NK-92 (cell line): ENCODE results near the gene NAP1L1.

Experiments used
- DNase-seq: peaks from one replicate; lab custom pipeline; 2025; ENCODE audit not compliant: unreplicated experiment; lab: John Stamatoyannopoulos, UW

The NAP1L1 gene

DNA sequence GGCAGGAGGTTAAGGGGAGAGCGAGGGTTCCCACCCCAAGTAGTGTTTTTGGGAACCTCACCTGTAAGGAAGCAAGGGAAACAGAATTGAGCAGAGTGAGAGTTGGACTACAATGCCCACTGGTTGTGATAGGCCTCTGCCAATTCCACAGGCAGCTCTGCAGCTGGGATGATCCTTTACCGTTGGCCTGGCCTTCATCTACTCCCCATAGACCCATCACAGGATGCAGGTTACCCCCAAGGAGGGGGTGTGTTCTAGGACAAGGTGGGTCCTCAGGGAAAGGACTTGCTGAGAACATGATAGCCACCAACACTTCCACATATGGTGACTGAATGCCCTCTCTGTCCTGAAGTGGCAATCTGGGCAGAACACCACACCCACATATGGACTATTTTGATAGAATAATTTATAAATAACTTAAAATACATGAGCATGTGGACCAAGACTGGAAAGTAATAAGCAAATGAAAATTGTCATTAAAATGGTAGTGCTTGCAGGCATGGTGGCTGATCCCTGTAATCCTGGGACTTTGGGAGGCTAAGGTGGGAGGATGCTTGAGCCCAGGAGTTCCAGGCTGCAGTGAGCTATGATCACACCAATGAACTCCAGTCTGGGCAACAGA lies 61.3 kb downstream of the NAP1L1 start:
- no peak for DNase-seq

DNA sequence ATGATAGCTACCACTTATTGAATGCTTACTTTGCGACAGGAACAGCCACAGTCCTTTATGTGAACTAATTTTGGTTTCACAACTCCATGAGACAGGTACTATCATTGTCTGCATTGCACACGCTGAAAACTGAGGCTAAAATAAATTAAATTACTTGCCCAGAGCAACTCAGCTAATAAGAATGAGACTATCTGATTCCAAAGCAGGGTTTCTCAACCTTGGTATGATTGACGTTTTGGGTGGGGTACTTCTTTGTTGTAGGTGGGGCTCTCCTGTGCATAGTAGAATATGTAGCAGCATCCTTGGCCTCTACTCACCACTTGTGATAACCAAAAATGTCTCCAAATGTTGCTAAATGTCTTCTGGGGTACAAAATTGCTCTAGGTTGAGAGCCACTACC lies 62.0 kb downstream of the NAP1L1 start:
- no peak for DNase-seq

DNA sequence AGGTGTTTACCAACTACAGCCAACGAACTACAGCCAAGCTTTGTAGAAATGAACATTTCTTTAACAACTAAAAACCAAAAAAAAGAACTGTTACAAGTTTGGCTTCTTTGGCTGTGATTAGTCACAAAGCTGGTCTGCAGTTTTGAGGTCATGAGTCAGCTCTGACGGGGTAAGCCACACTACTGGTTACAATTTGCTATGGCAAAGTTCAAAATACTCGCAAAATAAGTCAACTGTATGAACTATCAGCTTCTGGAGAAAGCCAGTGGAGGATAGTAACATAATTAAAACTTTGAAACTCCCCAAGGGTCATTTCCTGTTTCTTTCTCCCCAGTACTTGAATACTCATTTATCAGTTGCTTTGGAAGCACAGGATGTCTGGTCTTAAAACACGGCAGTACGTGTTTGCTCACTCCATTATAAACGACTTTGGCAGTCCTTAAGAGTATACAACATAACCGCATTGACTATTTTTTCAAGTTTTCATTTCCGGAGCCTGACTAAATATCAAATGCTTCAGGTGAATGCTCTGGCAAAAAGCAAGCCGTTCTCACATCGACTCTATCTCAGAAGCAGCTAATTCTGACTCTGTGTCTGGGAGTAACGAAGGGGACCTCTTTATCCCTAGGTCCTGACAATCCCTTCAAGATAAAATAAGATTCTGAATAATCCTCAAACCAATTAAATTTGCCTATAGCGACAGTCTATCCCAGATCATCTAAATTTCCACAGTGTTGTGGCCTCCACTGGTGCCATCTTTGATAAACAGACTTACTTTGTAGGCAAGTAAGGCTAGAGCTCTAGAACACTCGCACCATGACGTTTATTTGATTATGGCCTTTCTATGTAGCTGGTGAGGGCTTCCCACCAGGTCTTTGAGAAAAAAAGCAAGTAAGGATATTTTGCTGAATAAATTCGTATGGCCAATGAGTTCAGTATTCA lies 63.5 kb downstream of the NAP1L1 start:
- DNase-seq = no peak

DNA sequence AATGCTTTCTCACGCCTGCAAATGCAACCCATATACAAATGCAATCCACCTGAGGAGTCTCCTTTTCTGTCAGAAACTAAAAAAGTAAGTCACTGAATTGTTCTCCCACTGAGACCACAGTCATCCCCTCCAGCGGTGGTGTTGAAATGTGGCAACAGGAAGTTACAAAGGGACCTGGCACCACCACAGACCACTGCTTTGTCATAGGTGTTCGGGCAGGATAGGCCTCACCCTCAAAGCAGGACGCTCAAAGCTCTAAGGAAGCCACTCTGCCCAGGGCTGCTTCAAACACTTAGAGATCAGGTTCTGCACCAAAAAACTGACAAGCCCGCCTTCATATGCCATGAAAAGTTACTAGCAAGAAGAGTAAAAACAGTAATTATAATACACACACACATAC lies 64.2 kb downstream of the NAP1L1 start:
- DNase-seq = peak; percentile 10

GRCh38 chr12:76018672-76019071 lies 65.8 kb downstream of the NAP1L1 start:
- DNase-seq = no peak

DNA sequence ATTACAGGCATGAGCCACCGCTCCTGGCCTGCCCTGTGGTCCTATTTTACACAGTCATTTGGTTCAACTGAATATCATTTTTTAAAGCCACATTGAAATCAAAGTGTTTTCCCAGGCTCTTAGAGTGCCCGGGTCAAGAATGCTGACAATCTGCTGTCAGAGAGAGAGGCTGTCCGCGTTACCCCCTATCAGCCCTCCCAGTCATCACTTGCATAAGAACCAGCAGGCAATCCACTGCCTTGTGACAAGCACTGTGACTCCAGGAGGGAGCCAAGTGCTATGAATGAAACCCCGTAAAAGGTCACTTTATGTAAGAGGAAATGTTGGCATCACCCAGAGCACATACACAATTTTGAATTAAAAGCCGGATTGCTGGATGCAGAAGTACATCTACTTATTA lies 66.4 kb downstream of the NAP1L1 start:
- DNase-seq = no peak

GRCh38 chr12:76014007-76014406 lies 70.5 kb downstream of the NAP1L1 start:
- no peak for DNase-seq

DNA sequence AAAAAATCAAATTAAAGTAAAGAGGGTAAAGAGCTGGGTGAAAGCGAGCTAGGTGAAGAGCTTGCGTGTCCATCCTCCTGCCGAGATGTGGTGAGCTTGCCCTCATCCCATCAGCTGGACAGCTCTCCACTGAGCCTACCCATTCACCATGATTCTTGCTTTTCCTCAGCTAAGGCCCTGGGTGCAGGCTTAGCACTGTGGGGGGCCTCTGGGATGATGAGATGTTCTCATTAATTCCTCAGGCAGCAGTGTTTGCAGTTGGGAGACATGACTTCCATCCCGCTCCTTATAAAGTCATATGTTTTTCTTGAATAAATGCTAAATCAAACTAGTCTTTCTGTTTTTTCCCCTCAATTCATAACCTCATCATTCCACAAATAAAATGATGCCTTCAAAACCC lies 70.9 kb downstream of the NAP1L1 start:
- DNase-seq = no peak

- no peak for DNase-seq
These were observed 71.8 kb downstream of the NAP1L1 start for GRCh38 chr12:76012644-76013043.

DNA sequence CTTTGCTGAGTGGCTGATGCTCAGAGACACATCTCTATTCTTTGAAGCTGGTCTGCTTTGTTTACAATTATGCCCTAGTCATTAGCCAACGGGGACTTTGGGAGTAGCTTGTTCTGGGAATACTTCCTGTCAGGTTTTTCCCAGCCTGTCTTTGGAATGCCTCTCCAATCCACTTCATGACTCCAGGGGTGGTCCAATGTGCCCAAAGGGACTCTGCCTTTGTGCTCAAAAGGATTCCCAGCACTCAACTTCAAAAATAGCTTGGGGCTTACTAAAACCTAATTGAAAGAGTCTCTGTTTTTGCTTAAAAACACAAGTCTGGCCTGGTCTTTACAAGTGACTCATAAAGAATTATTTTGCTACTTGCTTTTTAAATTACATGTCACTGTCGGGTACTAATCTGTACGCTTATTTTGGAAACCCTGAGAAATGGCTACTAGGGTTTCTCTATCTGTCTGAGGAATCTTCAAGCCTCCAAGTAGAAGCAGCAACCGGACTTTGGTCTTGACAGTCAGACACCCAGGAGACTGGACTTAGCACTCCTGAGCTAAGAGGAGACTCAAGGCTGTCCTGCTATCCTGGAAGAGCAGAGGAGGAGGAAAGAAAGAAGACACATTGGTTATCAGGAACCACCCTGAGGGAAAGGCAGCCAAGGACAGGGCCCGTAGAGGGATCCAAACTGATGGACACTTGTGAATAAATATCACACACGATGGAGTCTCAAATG lies 73.6 kb downstream of the NAP1L1 start:
- DNase-seq = no peak

DNA sequence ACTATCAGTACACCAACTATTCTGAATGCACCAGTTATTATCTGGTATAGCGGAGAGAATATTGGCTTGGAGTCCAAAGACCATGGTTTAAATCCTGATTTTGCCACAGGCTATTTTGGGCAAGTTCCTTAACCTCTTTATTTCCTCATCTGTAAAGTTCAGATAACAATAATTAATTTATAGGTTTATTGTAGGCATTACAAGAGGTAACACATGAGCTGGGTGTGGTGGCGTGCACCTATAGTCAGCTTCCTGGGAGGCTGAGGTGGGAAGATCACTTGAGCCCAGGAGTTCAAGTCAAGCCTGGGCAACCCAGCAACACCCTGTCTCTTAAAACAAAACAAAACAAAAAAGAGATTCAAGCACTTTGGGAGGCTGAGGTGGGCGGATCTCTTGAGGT lies 76.1 kb downstream of the NAP1L1 start:
- DNase-seq = no peak

DNA sequence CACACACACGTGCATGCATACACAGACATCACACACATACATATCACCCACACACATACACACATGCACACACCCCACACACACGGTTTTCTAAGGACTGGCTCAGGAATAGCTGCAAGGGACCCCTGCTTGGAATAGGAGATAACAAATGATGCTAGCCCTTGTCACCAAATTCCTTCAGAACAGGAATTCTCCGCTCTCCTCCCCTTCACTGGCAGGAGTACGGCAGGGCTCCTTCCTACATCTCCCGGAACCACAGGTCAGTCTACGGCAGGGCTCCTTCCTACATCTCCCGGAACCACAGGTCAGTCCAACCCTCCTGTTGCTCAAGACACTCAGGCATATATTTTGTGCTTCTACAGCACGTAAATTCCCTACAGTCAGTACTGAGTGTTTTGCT lies 76.8 kb downstream of the NAP1L1 start:
- no peak for DNase-seq

DNA sequence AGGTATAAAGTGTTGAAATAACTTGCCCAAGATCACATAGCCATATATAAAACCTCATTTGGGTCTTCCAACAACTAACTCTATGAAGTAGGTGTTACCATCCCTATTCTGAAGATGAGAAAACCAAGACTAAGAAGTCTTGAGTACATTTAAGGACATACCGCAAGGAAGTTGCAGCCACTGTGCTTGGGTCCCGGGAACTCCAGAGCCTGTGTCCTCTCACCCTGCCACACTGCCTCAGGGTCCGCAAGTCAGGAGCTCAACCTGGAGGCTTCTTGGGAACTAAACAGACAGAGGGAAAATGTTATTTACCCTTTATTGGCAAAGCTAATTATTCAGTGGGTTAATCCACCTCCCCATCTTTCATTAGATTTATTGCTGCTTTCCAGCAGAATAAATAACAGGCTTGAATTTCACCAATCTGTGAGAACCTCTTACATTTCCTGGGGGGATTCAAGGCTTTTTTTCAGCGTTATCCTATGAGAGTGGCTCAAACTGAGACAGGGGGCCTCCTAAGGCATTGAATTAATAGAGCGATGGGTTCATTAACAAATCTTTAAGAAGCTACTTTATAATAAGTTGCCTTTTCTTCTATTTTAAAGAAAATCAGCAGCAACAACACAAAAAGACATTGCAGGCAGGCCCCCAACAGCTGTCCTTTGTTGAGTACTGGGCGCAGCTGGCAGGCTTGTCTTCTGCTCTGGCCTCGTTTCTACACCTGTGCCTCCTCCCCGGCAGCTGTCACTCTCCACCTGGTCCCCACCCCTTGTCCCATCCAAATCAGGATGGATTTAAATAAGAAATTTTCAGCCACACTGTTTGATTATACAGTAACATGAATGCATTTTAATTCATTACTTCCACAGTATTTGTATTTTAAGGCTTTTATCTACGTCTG lies 78.2 kb downstream of the NAP1L1 start:
- no peak for DNase-seq

GRCh38 chr12:76003355-76003638 lies 81.2 kb downstream of the NAP1L1 start:
- DNase-seq = no peak

GRCh38 chr12:76002598-76003354 lies 81.7 kb downstream of the NAP1L1 start:
- DNase-seq = no peak

DNA sequence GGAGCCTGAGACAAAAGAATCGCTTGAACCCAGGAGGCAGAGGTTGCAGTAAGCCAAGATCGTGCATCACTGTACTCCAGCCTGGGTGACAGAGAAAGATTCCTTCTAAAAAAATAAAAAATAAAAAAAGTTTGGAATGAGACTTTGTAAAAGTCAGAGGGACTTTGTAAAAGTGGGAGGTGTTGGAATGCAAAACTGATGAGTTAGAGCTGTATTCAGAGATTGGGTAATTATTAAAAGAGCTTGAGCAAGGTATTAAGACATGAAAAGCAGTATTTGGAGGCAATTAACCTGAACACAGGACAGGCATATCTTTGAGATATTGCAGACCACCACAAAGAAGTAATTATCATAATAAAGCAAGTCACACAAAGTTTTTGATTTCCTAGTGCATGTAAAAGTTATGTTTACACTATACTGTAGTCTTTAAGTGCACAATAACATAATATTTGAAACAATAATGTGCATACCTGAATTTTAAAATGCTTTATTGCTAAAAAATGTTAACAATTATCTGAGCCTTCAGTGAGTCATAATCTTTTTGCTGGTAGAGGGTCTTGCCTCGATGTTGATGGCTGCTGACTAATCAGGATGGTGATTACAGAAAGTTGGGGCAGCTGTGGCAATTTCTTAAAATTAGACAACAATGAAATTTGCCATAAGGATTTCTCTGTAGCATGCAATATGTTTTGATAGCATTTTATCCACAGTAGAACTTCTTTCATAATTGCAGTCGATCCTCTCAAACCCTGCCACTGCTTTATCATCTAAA lies 86.0 kb downstream of the NAP1L1 start:
- no peak for DNase-seq

DNA sequence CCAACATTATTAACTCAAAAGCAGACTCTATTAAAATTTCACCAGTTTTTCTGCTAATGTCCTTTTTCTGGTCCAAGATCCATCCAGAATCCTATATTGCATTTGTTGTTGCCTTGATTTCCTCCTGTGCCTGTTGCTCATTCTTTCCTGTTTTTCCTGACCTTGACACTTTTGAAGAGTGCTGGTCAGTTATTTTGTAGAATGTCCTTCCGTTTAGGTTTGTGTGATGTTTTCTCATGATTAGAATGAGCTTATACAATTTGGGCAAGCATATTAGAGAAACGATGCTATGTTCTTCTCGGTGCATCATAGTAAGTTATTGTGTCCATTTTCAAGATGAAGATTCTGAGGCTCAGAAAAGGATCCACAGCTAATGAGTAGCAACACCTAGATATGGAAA lies 86.8 kb downstream of the NAP1L1 start:
- no peak for DNase-seq

DNA sequence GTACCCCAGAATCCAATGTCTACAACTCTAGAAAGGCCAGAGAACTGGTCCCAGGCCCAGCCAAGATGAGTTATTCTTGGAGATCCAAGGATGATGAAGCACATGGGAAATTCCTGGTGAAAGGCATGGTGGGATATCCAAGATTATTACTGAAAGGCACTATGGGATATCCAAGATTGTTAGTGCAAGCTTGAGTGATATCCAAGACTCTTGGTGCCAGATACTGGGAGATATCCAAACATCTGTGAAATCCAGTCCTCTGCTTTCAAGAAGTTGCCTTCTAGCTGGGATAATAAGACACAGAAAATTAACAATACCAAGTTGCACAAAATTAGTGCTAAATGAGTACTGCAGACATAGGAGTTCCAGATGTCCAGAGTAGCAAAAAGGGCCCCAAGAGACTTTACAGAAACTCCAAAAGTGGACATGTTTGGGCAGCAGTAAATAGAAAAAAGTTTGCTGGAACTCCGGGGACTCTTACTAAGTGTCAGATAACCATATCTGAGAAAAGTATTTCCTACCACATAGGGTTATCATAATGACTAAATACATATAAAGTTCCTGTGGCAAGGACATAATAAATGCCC lies 87.5 kb downstream of the NAP1L1 start:
- DNase-seq = no peak

DNA sequence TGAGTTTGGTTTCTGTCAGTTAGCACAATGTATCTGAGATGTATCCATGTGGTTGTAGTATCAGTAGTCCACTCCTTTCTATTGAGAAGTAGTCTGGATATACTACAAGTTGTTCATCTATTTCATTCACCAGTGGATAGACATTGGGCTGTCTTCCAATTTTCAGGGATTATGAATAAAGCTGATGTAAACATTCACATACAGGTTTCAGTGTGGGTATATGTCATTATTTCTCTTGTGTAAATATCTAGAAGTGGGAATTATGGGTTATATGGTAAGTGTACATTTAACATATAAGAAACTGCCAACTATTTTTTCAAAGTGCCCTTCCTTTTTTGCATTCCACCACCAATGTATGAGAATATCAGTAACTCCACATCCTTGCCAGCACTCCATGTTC lies 88.8 kb downstream of the NAP1L1 start:
- no peak for DNase-seq
